ENCODE results near the gene C19orf81. TPM values are rescaled to one million over a fixed set of nuclear protein-coding genes. Genes with fewer than 3 reads are reported as not detected.

The C19orf81 gene
- total RNA-seq: not detected
- not detected for polyA plus RNA-seq
- long read RNA-seq, donor 1: 0 reads
- long read RNA-seq, donor 2: 0 reads

DNA sequence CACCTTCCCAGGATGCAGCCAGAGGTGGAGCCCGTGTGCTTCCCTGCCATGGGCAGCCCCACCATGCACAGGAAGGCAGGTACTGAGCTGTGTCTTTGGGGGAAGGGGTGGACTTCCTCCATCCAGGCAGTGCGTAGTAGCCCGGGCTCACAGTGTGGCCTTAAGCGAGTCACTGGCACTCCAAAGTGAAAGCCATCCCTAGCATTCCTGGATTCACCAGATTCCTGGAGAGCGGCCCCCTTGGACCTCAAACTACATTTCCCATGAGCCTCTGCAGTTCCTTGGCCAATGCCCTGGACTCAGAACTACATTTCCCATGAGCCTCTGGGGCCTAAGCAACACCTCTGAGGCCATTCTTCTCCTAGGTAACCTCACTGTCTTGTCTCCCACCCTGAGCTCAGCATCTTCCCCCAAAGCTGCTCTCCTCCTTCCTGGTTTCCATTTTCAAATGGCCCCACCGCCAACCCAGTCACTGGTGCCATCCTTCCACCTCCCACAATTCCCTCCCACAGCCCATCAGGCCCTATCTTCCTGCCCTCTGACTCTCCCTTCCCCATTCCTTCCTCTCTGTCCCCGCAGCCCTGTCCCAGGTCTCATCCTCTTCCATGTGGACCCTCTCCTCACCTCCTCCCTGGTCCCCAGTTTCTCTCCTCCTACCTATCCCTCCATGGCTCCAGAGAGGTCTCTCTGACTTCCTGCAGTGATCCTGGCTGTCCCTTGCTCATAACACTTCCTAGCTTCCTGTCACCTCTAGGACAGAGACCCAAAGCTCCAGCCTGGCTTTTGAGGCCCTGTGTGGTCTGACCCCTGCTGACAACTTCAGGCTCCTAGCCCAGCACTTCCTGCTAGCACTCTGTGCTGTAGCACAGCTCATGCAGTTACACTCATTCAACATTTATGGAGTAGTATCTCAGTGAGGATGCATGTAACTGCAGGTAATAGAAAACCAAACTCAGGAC lies at the start of gene C19orf81:
Gene C19orf81 (plus strand): TSS at position 13 of the 959 bp plus-strand sequence. CDS start 0 bp downstream, at position 13.
- no peak within 1 kb of the TSS for H3K4me3 ChIP-seq
- no peak for TF ChIP-seq CTCF (IDR thresholded peaks at IDR 0.05 in 8 of 11, conservative IDR thresholded peaks at IDR 0.05 in 3 of 11)
- TF ChIP-seq POLR2A (IDR thresholded peaks at IDR 0.05): no peak
- no peaks in the 10 kb centered on the region for H3K4me1 ChIP-seq
- no peak for DNase-seq
- H3K27me3 ChIP-seq (replicated peaks in 1 of 7): peaks cover 0 to 85% (median 18%) of the 10 kb centered on the region in 7 donors
- no peaks in the 10 kb centered on the region for H3K36me3 ChIP-seq
- intact Hi-C loops (cut with DNase I; ENCODE audit: low total_unique reads): no loop called here
- peaks cover 0 to 14% (median 1%) of the 10 kb centered on the region in 8 donors for H3K9me3 ChIP-seq
- no peak within 1 kb of the TSS for H3K27ac ChIP-seq
- 31 to 58% (median 36%) methylated on average over 4 to 7 of the region's 7 CpGs for WGBS, 5 donors

GRCh38 chr19:50601407-50602088 lies 47.7 kb upstream of the C19orf81 start:
- WGBS, 5 donors: 66 to 79% (median 68%) methylated on average over 11 of the region's 11 CpGs

DNA sequence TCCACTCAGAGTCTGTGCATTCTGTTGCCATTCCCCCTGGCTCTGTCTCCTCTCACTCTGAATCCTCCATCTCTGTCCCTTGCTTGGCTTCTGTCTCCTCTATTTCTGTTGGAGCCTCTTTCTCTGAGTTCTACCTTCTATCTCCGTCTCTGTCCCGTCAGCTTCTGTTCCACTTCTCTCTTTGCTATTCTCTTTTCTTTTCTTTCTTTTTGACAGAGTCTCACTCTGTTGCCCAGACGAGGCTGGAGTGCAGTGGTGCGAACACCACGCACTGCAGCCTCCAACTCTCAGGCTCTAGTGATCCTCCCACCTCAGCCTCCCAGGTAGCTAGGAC lies 47.2 kb upstream of the C19orf81 start:
- no peaks in the 10 kb centered on the region for H3K4me1 ChIP-seq
- peaks cover 0 to 75% (median 19%) of the 10 kb centered on the region in 7 donors for H3K27me3 ChIP-seq (replicated peaks in 1 of 7)
- TF ChIP-seq CTCF (IDR thresholded peaks at IDR 0.05 in 8 of 11, conservative IDR thresholded peaks at IDR 0.05 in 3 of 11) (no peak), POLR2AphosphoS5 (IDR thresholded peaks at IDR 0.05) (no peak), POLR2A (IDR thresholded peaks at IDR 0.05) (no peak)
- no peaks in the 10 kb centered on the region for H3K36me3 ChIP-seq
- no peak for DNase-seq
- no peak overlapping the region for H3K4me3 ChIP-seq
- intact Hi-C loops (cut with DNase I; ENCODE audit: low total_unique reads): no loop called here
- 82 to 88% (median 86%) methylated on average over 5 of the region's 5 CpGs for WGBS, 5 donors
- peaks cover 0 to 3% (median 0%) of the 10 kb centered on the region in 8 donors for H3K9me3 ChIP-seq
- H3K27ac ChIP-seq: no peak overlapping the region

More at GRCh38 chr19:50601407-50602088, 47.7 kb upstream of the C19orf81 start:
- Histone ChIP-seq H3K4me3 (no peak overlapping the region), H3K27ac (no peak overlapping the region), H3K36me3 (no peaks in the 10 kb centered on the region), H3K4me1 (no peaks in the 10 kb centered on the region), H3K9me3 (peaks cover 0 to 3% (median 0%) of the 10 kb centered on the region in 8 donors), H3K27me3 (replicated peaks in 1 of 7) (peaks cover 0 to 75% (median 13%) of the 10 kb centered on the region in 7 donors)
- peak; percentile 2 for DNase-seq
- TF ChIP-seq POLR2AphosphoS5 (IDR thresholded peaks at IDR 0.05) (no peak), CTCF (IDR thresholded peaks at IDR 0.05 in 8 of 11, conservative IDR thresholded peaks at IDR 0.05 in 3 of 11) (no peak), POLR2A (IDR thresholded peaks at IDR 0.05) (no peak)
- intact Hi-C loops (cut with DNase I; ENCODE audit: low total_unique reads): no loop called here

GRCh38 chr19:50602496-50602895 lies 46.7 kb upstream of the C19orf81 start:
- Histone ChIP-seq H3K9me3 (peaks cover 0 to 3% (median 0%) of the 10 kb centered on the region in 8 donors), H3K36me3 (no peaks in the 10 kb centered on the region), H3K4me1 (peaks cover 0 to 3% (median 0%) of the 10 kb centered on the region in 6 donors), H3K27ac (no peak overlapping the region), H3K4me3 (no peak overlapping the region), H3K27me3 (replicated peaks in 1 of 7) (peaks cover 0 to 77% (median 23%) of the 10 kb centered on the region in 7 donors)
- 75 to 89% (median 85%) methylated on average over 6 of the region's 6 CpGs for WGBS, 5 donors
- intact Hi-C loops (cut with DNase I; ENCODE audit: low total_unique reads): no loop called here
- DNase-seq: no peak
- TF ChIP-seq POLR2AphosphoS5 (IDR thresholded peaks at IDR 0.05): no peak
- no peak for TF ChIP-seq CTCF (IDR thresholded peaks at IDR 0.05 in 8 of 11, conservative IDR thresholded peaks at IDR 0.05 in 3 of 11)
- no peak for TF ChIP-seq POLR2A (IDR thresholded peaks at IDR 0.05)

Data from spleen (tissue), 13 donors.